Measurements from ENCODE around the gene CASK.

DNA sequence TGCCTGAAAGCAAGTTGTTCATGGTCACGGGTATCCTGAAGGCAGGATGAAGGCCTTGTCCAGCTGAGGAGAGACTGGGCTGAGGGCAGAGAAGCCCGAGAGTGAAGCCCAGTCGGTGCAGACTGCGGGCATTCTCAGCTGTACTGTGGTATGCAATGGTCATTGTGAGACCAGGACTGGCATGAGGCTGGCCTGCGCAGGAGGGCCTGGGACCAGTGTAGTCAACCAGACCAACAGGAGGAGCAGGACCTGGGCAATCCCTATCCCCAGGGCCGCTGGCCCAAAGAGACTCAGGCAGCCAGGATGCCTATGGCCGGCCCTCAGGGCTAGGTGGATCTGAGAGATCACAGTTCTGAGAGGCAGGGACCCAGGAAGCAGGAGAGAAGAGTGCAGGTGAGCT is 394.6 kb downstream of the CASK start:
- TF ChIP-seq, protein P1, sequence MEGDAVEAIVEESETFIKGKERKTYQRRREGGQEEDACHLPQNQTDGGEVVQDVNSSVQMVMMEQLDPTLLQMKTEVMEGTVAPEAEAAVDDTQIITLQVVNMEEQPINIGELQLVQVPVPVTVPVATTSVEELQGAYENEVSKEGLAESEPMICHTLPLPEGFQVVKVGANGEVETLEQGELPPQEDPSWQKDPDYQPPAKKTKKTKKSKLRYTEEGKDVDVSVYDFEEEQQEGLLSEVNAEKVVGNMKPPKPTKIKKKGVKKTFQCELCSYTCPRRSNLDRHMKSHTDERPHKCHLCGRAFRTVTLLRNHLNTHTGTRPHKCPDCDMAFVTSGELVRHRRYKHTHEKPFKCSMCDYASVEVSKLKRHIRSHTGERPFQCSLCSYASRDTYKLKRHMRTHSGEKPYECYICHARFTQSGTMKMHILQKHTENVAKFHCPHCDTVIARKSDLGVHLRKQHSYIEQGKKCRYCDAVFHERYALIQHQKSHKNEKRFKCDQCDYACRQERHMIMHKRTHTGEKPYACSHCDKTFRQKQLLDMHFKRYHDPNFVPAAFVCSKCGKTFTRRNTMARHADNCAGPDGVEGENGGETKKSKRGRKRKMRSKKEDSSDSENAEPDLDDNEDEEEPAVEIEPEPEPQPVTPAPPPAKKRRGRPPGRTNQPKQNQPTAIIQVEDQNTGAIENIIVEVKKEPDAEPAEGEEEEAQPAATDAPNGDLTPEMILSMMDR (IDR thresholded peaks at IDR 0.05): no peak
- TF ChIP-seq POLR2A (IDR thresholded peaks at IDR 0.05): no peak

Data from right lobe of liver (tissue), 4 donors.